CD4-positive, CD25-positive, alpha-beta regulatory T cell (primary cell): ENCODE results near the gene ZFHX3. TPM values are rescaled to one million over a fixed set of nuclear protein-coding genes. Genes with fewer than 3 reads are reported as not detected.

ENCODE experiments used
- ATAC-seq, 2 donors: fragments of 150-1000 bp; cut with Tn5 transposase; one replicate each; pipeline ENCODE4 v1.10.0; 2021; ENCODE audit warnings: low read depth in 2 of 2, moderate number of reproducible peaks in 2 of 2, moderate library complexity in 1 of 2
- DNase-seq, 3 donors: peaks; one replicate each; pipeline versions ENCODE4 v3.0.0 to v3.0.0-alpha.2; 2012 to 2022; ENCODE audit warnings: mixed read lengths in 1 of 3
- H3K27ac ChIP-seq: one replicate; pipeline ENCODE4 v1.7.0; 2013; ENCODE audit warnings: mild to moderate bottlenecking, low read length; ENCODE audit not compliant: insufficient read depth, poor library complexity, severe bottlenecking
- H3K27me3 ChIP-seq: one replicate; pipeline ENCODE4 v1.7.0; 2013; ENCODE audit warnings: low read length; ENCODE audit not compliant: control insufficient read depth, insufficient read depth
- H3K36me3 ChIP-seq: one replicate; pipeline ENCODE4 v1.7.0; 2013; ENCODE audit warnings: mild to moderate bottlenecking, low read length, moderate library complexity; ENCODE audit not compliant: control insufficient read depth, insufficient read depth
- H3K4me1 ChIP-seq: 2 replicates; pipeline ENCODE4 v1.7.0; 2013; ENCODE audit warnings: mild to moderate bottlenecking, low read length; ENCODE audit not compliant: insufficient read depth, control insufficient read depth, poor library complexity, severe bottlenecking
- H3K4me3 ChIP-seq: one replicate; pipeline ENCODE4 v1.7.0; 2013; ENCODE audit warnings: low read depth, mild to moderate bottlenecking, low read length, moderate library complexity
- H3K9me3 ChIP-seq, 2 experiments: 1 replicate in 1 of 2; 2 replicates in 1 of 2; pipeline ENCODE4 v1.7.0; 2013; ENCODE audit warnings: low read length in 2 of 2, mild to moderate bottlenecking in 1 of 2, moderate library complexity in 1 of 2; ENCODE audit not compliant: control insufficient read depth in 2 of 2
- H3K27ac Mint-ChIP-seq, 3 donors: one replicate each; pipeline ENCODE4 v1.8.0; 2020 to 2022; ENCODE audit warnings: mild to moderate bottlenecking in 3 of 3, mixed read lengths in 3 of 3, moderate library complexity in 2 of 3
- H3K27me3 Mint-ChIP-seq: one replicate; pipeline ENCODE4 v1.8.0; 2022; ENCODE audit warnings: mild to moderate bottlenecking, mixed read lengths
- H3K36me3 Mint-ChIP-seq: one replicate; pipeline ENCODE4 v1.8.0; 2020; ENCODE audit warnings: mixed read lengths
- H3K4me1 Mint-ChIP-seq, 4 donors: one replicate each; pipeline ENCODE4 v1.8.0; 2020 to 2022; ENCODE audit warnings: mixed read lengths in 4 of 4, mild to moderate bottlenecking in 1 of 4
- H3K4me3 Mint-ChIP-seq, 4 donors: one replicate each; pipeline ENCODE4 v1.8.0; 2020 to 2022; ENCODE audit warnings: mild to moderate bottlenecking in 4 of 4, mixed read lengths in 4 of 4, moderate library complexity in 3 of 4
- H3K9me3 Mint-ChIP-seq, 7 donors: one replicate each; pipeline ENCODE4 v1.8.0; 2020 to 2022; ENCODE audit warnings: mixed read lengths in 7 of 7, mild to moderate bottlenecking in 3 of 7, moderate library complexity in 2 of 7
- polyA plus RNA-seq, 4 donors: library from polyadenylated mRNA; unstranded; fragments of 300-500 nt; fragmentation: Illumina TruSeq; gene quantifications; one replicate each; pipeline ENCODE4 v1.2.3, GENCODE V29; 2021
- total RNA-seq: library from RNA; stranded (reverse); gene quantifications from one replicate; pipeline ENCODE4 v1.2.3, GENCODE V29; 2022

ZFHX3 gene
- total and polyA plus RNA-seq, 5 donors from 2014 or later = 0.01 to 0.94 (median 0.03) TPM; not detected in 1

GRCh38 chr16:72850021-72850420 lies 197.9 kb downstream of the ZFHX3 start:
- no peak overlapping the region for H3K27ac Mint-ChIP-seq
- peaks cover 0 to 1% (median 0%) of the 10 kb centered on the region in 7 donors for H3K9me3 Mint-ChIP-seq
- no peaks in the 10 kb centered on the region for H3K36me3 ChIP-seq
- no peak overlapping the region for H3K27ac ChIP-seq
- H3K4me3 Mint-ChIP-seq = no peak overlapping the region
- peaks cover 5% of the 10 kb centered on the region for H3K27me3 Mint-ChIP-seq
- H3K4me1 Mint-ChIP-seq = no peaks in the 10 kb centered on the region
- H3K27me3 ChIP-seq = no peaks in the 10 kb centered on the region
- DNase-seq (no peak), ATAC-seq (no peak)
- H3K4me1 ChIP-seq = no peaks in the 10 kb centered on the region
- no peaks in the 10 kb centered on the region for H3K36me3 Mint-ChIP-seq
- H3K4me3 ChIP-seq = no peak overlapping the region
- no peaks in the 10 kb centered on the region for H3K9me3 ChIP-seq

DNA sequence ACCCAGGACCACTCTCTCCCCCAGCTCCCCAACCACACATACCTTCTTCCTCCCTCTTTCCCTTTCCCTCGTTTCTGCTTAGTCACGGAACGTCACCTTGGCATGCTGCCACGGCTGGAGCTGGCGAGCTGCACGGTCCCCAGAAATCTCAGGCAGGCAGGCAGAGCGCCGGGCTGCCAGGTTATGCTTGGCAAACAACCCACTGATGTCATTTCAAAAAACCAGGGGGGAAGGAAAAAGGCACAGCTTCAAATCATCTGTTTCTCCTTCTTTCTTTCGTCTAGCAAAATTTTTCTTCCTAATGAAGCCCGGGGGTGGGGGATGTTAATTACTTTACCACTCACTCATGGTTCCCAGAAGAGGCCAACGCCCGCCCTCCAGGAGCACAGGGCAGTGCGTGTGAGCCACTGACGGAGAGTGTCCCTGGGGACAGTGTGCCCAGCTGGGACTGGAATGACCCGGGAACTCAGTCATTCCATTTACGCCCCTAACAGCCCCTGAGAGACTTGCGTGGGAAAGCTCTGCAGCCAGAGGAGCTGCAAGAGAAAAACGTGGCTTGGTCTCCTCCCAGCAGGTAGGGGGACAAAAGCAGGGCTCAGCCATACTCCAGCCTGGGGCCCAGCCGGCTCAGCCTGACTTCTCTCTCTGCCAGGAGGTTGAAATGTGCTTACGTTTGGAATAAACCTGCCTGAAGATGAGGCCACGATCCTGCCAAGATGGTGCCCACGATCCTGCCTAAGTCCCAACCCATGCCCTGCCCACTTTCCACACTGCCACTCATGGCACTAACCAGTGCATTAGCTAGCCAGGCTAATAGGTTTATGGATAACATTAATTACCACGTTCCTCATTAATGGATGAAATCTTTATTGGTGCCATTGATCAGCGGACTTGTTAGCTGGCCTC lies 198.9 kb downstream of the ZFHX3 start:
- ATAC-seq (no peak), DNase-seq (no peak)
- Mint-ChIP-seq H3K36me3 (no peaks in the 10 kb centered on the region), H3K9me3 (peaks cover 0 to 1% (median 0%) of the 10 kb centered on the region in 7 donors), H3K27me3 (peaks cover 5% of the 10 kb centered on the region), H3K4me1 (peaks cover 0 to 3% (median 0%) of the 10 kb centered on the region in 4 donors), H3K4me3 (no peak overlapping the region), H3K27ac (no peak overlapping the region)
- Histone ChIP-seq H3K4me1 (no peaks in the 10 kb centered on the region), H3K27ac (no peak overlapping the region), H3K36me3 (no peaks in the 10 kb centered on the region), H3K4me3 (no peak overlapping the region), H3K9me3 (no peaks in the 10 kb centered on the region), H3K27me3 (no peaks in the 10 kb centered on the region)

GRCh38 chr16:72848028-72848400 lies 199.9 kb downstream of the ZFHX3 start:
- Mint-ChIP-seq H3K27ac (no peak overlapping the region), H3K4me1 (peaks cover 0 to 3% (median under 1%) of the 10 kb centered on the region in 4 donors), H3K4me3 (no peak overlapping the region), H3K27me3 (peaks cover 5% of the 10 kb centered on the region), H3K36me3 (no peaks in the 10 kb centered on the region), H3K9me3 (peaks cover 0 to 1% (median 0%) of the 10 kb centered on the region in 7 donors)
- Histone ChIP-seq H3K9me3 (no peaks in the 10 kb centered on the region), H3K4me3 (no peak overlapping the region), H3K27me3 (no peaks in the 10 kb centered on the region), H3K4me1 (no peaks in the 10 kb centered on the region), H3K27ac (no peak overlapping the region), H3K36me3 (no peaks in the 10 kb centered on the region)
- DNase-seq (no peak), ATAC-seq (no peak)

GRCh38 chr16:72847187-72848027 lies 200.5 kb downstream of the ZFHX3 start:
- Histone ChIP-seq H3K27ac (no peak overlapping the region), H3K4me3 (no peak overlapping the region), H3K36me3 (no peaks in the 10 kb centered on the region), H3K9me3 (no peaks in the 10 kb centered on the region), H3K4me1 (no peaks in the 10 kb centered on the region), H3K27me3 (no peaks in the 10 kb centered on the region)
- Mint-ChIP-seq H3K4me3 (no peak overlapping the region), H3K36me3 (no peaks in the 10 kb centered on the region), H3K9me3 (peaks cover 0 to 1% (median 0%) of the 10 kb centered on the region in 7 donors), H3K4me1 (peaks cover 0 to 3% (median under 1%) of the 10 kb centered on the region in 4 donors), H3K27me3 (peaks cover 5% of the 10 kb centered on the region), H3K27ac (no peak overlapping the region)
- DNase-seq (peak in 1 of 3 donors; percentile 42), ATAC-seq (no peak)

DNA sequence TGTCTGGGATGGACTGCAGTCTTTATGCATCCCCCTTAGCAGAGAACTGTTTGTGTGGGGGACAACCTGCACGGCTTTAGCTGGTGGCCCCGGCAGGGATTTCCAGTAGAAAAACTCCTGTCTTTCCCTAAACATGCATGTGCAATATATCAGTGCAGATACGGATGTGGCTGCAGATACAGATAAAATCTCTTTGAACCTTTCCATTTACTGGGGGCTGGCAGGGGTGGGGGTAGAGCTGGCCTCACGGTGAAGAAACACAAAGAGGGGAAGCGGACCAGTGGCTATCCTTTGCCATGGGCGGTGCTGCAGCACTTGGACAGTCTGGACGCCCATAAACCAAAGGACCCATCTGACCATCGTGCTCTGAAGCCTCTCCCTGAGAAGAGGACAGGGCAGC lies 201.3 kb downstream of the ZFHX3 start:
- Mint-ChIP-seq H3K4me3 (no peak overlapping the region), H3K27ac (no peak overlapping the region)

DNA sequence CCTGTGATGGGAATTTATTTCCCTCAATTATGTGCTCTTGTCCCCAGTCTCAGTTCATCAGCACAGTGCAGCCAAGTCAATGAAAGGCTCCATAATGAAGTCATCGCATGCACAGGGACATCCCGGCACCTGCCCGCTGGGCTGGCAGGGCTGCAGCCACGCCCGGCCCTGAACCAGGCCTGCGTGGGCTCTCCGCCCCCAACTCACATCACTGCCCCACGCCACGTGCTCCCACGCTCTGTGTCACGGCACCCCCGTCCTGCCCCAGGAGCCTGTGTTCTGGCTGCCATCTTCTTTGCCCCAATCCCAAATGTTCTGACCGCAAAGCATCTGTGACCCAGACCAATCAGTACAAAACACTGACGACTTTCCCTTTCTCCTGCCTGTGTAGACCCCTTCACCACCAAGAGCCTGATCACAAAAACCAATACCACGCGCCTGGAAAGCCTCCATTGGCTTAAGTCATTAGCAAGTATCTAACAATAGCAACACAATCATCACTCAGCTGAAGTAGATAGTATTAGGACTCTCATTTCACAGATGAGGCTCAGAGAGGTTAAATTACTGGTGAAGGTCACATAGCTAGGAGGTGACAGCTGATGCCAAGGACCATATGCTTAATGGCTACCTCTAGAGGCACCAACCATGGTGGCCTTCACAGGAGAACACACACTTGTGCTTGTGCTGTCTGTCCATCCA lies 202.5 kb downstream of the ZFHX3 start:
- H3K36me3 ChIP-seq = no peaks in the 10 kb centered on the region
- no peaks in the 10 kb centered on the region for H3K4me1 ChIP-seq
- no peaks in the 10 kb centered on the region for H3K27me3 ChIP-seq
- H3K27ac ChIP-seq = no peak overlapping the region
- Mint-ChIP-seq H3K36me3 (no peaks in the 10 kb centered on the region), H3K4me3 (no peak overlapping the region), H3K27ac (no peak overlapping the region), H3K9me3 (peaks cover 0 to 1% (median 0%) of the 10 kb centered on the region in 7 donors), H3K27me3 (peaks cover 5% of the 10 kb centered on the region), H3K4me1 (peaks cover 0 to 3% (median under 1%) of the 10 kb centered on the region in 4 donors)
- H3K9me3 ChIP-seq = no peaks in the 10 kb centered on the region
- DNase-seq (no peak), ATAC-seq (no peak)
- no peak overlapping the region for H3K4me3 ChIP-seq

More for the DNA sequence above, 201.3 kb downstream of the ZFHX3 start:
- H3K9me3 Mint-ChIP-seq = peaks cover 0 to 1% (median 0%) of the 10 kb centered on the region in 7 donors
- H3K27me3 ChIP-seq = no peaks in the 10 kb centered on the region
- no peak overlapping the region for H3K4me3 ChIP-seq
- DNase-seq (no peak), ATAC-seq (no peak)
- H3K36me3 ChIP-seq = no peaks in the 10 kb centered on the region
- H3K4me1 ChIP-seq = no peaks in the 10 kb centered on the region
- H3K36me3 Mint-ChIP-seq = no peaks in the 10 kb centered on the region
- peaks cover 5% of the 10 kb centered on the region for H3K27me3 Mint-ChIP-seq
- no peaks in the 10 kb centered on the region for H3K9me3 ChIP-seq
- H3K4me1 Mint-ChIP-seq = peaks cover 0 to 3% (median under 1%) of the 10 kb centered on the region in 4 donors
- H3K27ac ChIP-seq = no peak overlapping the region

DNA sequence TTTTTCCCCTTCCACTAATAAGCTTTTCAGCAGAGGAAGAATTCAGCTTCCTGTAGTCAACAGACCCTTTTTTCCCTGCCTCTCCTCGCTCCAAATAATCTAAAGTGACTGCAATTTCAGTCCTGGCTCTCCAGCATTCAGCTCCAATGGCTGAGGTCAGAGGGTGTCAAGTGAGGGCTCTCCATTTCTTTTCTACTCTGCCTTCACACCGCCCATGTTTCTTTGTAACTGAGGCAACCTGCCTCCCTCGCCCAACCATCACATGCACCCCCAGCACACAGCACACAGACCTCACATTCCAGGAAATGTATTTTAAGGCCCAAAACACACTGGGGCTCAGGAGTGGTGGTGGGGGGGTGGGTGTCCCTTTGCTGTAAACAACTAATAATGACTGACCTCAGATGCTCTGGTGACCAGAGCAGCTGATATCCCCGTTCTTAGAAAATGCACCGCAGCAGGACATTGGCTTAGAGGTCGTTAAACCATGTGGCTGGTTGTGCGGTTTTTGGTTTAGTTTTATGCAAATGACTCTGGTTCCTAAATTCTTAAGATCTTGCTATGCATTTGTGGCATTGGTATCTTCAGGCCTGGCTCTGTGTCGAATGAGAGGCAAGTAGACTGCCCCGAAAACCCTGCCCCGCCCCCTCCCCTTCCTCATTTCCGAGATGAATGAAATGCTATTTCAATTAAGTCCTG lies 203.6 kb downstream of the ZFHX3 start:
- Mint-ChIP-seq H3K9me3 (peaks cover 0 to 1% (median 0%) of the 10 kb centered on the region in 7 donors), H3K36me3 (no peaks in the 10 kb centered on the region), H3K27me3 (peaks cover 5% of the 10 kb centered on the region), H3K27ac (no peak overlapping the region), H3K4me1 (peaks cover 0 to 3% (median under 1%) of the 10 kb centered on the region in 4 donors), H3K4me3 (no peak overlapping the region)
- H3K36me3 ChIP-seq = no peaks in the 10 kb centered on the region
- peak in 1 of 3 donors; percentile 13 for DNase-seq
- no peak overlapping the region for H3K27ac ChIP-seq
- H3K9me3 ChIP-seq = no peaks in the 10 kb centered on the region
- no peaks in the 10 kb centered on the region for H3K27me3 ChIP-seq
- no peak overlapping the region for H3K4me3 ChIP-seq
- H3K4me1 ChIP-seq = no peaks in the 10 kb centered on the region
- ATAC-seq = no peak
